Measurements from ENCODE around the gene SURF6.

SURF6 gene

GRCh38 chr9:133367221-133367620 lies 31.2 kb upstream of the SURF6 start:
- no peak for DNase-seq

GRCh38 chr9:133366435-133366834 lies 30.4 kb upstream of the SURF6 start:
- DNase-seq: no peak

GRCh38 chr9:133362359-133363044 lies 26.5 kb upstream of the SURF6 start:
- DNase-seq: no peak

GRCh38 chr9:133361507-133362092 lies 25.6 kb upstream of the SURF6 start:
- no peak for DNase-seq

GRCh38 chr9:133360400-133361393 lies 24.7 kb upstream of the SURF6 start:
- no peak for DNase-seq

- DNase-seq: no peak
Observed at GRCh38 chr9:133359399-133360175, 23.6 kb upstream of the SURF6 start.

GRCh38 chr9:133357656-133358055 lies 21.7 kb upstream of the SURF6 start:
- no peak for DNase-seq

GRCh38 chr9:133356391-133357091 lies 20.6 kb upstream of the SURF6 start, which contains the start of the genes SURF1 and SURF2:
Gene SURF1 (minus strand): TSS chr9:133356487. CDS start chr9:133356453, 34 bp downstream.
Gene SURF2 (plus strand): TSS chr9:133356550. CDS start chr9:133356593, 43 bp downstream.
- DNase-seq: peak; percentile 73

GRCh38 chr9:133355881-133356357 lies 19.9 kb upstream of the SURF6 start:
- no peak for DNase-seq

- DNase-seq: no peak
Observed at GRCh38 chr9:133354766-133355165, 18.8 kb upstream of the SURF6 start.

- DNase-seq: no peak
Observed at GRCh38 chr9:133353548-133353947, 17.6 kb upstream of the SURF6 start.

- DNase-seq: no peak
Observed at GRCh38 chr9:133352635-133353340, 16.8 kb upstream of the SURF6 start.

GRCh38 chr9:133351908-133352634 lies 16.1 kb upstream of the SURF6 start:
- no peak for DNase-seq

GRCh38 chr9:133351526-133351907 lies 15.5 kb upstream of the SURF6 start:
- DNase-seq: no peak

GRCh38 chr9:133349965-133350616 lies 14.1 kb upstream of the SURF6 start:
- no peak for DNase-seq

- DNase-seq: no peak
Observed at GRCh38 chr9:133348718-133349573, 13.0 kb upstream of the SURF6 start.

GRCh38 chr9:133347985-133348717 lies 12.2 kb upstream of the SURF6 start, which contains the start of the genes MED22 and RPL7A:
Gene MED22 (minus strand): TSS chr9:133348131. CDS start chr9:133346662, 1,469 bp downstream.
Gene RPL7A (plus strand): TSS chr9:133348218. CDS start chr9:133348244, 26 bp downstream.
- peak; percentile 85 for DNase-seq

- DNase-seq: no peak
Observed at GRCh38 chr9:133347515-133347984, 11.6 kb upstream of the SURF6 start.

All from NCI-H510A (cell line).